IPS-15b (cell line): ENCODE results near the gene QPCTL.
"Not testable (repeated sequence)": the region's sequence is repeated elsewhere in the genome, so short reads cannot be mapped to it uniquely, and the experiment has no call there.

Experiments
- H3K27me3 ChIP-seq: one replicate; pipeline ENCODE4 v1.6.1; 2013; ENCODE audit warnings: low read length; ENCODE audit not compliant: control insufficient read depth, insufficient read depth
- H3K36me3 ChIP-seq: one replicate; pipeline ENCODE4 v1.6.1; 2013; ENCODE audit warnings: low read length; ENCODE audit not compliant: control insufficient read depth, insufficient read depth
- H3K4me1 ChIP-seq: one replicate; pipeline ENCODE4 v1.6.1; 2013; ENCODE audit warnings: mild to moderate bottlenecking, low read length; ENCODE audit not compliant: control insufficient read depth, insufficient read depth
- H3K4me3 ChIP-seq: one replicate; pipeline ENCODE4 v1.5.1; 2013; ENCODE audit warnings: low read depth, low read length
- H3K9ac ChIP-seq: one replicate; pipeline ENCODE4 v1.6.1; 2013; ENCODE audit warnings: low read depth, mild to moderate bottlenecking, low read length
- H3K9me3 ChIP-seq: one replicate; pipeline ENCODE4 v1.6.1; 2013; ENCODE audit warnings: mild to moderate bottlenecking, low read length; ENCODE audit not compliant: control insufficient read depth, insufficient read depth

The QPCTL gene

DNA sequence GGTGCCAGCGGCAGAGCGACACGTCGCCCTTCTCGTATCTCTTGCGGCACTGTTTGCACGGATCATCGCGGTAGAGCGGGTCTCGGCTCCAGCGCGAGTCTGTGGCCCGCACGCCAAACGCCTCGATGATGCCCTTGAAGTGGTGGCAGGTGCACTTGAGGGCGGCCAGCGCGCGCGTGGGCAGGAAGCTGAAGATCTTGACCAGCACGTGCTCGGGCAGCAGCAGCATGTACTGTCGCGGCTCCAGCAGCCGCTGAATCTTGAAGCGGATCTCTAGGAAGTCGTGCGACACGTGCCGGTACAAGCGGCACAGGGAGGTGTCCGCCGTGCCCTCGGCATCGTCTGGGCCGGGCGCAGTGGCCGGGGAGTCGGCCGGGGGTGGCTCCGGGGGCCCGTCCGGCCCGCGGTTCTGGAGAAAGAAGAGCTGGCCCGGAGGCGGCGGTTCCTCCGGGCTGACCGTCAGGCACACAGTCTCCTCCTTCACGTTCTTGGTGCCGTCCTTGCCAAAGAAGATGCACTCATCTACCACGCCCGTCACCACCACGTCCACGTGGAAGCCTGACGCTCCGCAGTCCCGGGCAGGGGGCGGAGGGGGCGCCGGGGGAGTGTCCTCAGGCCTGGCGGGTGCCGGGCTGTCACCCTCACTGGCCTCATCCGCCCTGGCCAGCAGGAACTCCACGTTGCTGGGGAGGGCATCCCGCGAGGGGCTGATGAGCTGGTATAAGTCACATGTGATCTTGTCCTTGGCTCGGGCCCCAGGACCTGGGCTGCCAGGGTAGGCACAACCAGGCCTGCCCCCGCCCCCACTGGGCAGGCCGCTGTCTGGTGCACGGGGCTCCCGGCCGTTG, 19.6 kb downstream of the QPCTL start:
- no peak overlapping the region for H3K9ac ChIP-seq
- peaks cover 15% of the 10 kb centered on the region for H3K36me3 ChIP-seq
- H3K4me1 ChIP-seq, result peaks cover 5% of the 10 kb centered on the region
- no peak overlapping the region for H3K4me3 ChIP-seq
- H3K27me3 ChIP-seq, result no peaks in the 10 kb centered on the region
- no peaks in the 10 kb centered on the region for H3K9me3 ChIP-seq

DNA sequence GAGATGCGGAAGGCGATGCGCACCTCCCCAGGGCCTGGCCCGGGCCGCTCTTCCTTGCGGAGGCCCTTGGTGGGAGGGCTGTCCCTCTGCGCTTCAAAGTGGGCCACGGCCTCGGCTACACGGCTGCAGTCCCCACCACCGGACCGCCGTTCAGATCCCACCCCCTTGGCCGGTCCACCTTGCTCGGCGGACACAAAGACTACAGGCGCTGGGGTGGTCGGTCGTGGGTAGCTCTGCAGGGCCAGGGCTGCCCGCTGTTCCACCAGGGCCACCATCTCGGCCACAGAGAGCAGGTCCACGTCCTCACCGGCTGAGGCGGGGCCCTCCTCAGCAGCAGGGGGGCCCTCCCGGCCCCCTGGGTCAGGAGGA, 20.2 kb downstream of the QPCTL start:
- peaks cover 5% of the 10 kb centered on the region for H3K4me1 ChIP-seq
- peaks cover 15% of the 10 kb centered on the region for H3K36me3 ChIP-seq

DNA sequence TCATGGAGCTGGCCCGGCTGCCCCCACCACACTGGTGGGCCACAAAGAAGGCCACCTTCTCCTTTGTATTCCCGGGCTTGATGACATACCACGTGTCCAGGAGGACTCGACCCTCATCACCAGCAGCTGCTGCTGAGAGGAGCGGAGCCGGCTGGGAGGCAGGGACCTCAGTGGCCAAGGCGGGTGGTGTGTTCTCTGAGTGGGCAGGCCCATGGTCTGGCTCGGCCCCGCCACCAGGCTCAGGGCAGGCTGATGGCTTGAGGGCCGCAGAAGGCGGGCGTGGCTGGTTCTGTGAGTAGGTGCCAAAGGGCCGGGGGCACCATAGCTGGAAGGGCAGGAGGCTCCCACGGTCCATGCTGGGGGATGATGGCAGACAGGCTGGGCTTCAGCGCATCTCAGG, 20.7 kb downstream of the QPCTL start:
- H3K36me3 ChIP-seq, result peaks cover 15% of the 10 kb centered on the region
- no peaks in the 10 kb centered on the region for H3K9me3 ChIP-seq
- H3K4me1 ChIP-seq, result peaks cover 6% of the 10 kb centered on the region
- no peak overlapping the region for H3K4me3 ChIP-seq
- H3K9ac ChIP-seq, result no peak overlapping the region
- H3K27me3 ChIP-seq, result no peaks in the 10 kb centered on the region

More for the DNA sequence above, 20.2 kb downstream of the QPCTL start:
- no peak overlapping the region for H3K4me3 ChIP-seq
- H3K27me3 ChIP-seq, result no peaks in the 10 kb centered on the region
- H3K9ac ChIP-seq, result no peak overlapping the region
- H3K9me3 ChIP-seq, result no peaks in the 10 kb centered on the region

GRCh38 chr19:45715139-45715538, 22.7 kb downstream of the QPCTL start:
- Histone ChIP-seq H3K27me3 (no peaks in the 10 kb centered on the region), H3K4me1 (peaks cover 11% of the 10 kb centered on the region), H3K4me3 (no peak overlapping the region), H3K9me3 (no peaks in the 10 kb centered on the region), H3K36me3 (peaks cover 15% of the 10 kb centered on the region), H3K9ac (no peak overlapping the region)

GRCh38 chr19:45716359-45717130, 24.1 kb downstream of the QPCTL start:
- peaks cover 15% of the 10 kb centered on the region for H3K36me3 ChIP-seq
- H3K9ac ChIP-seq, result peak overlapping the region; percentile 87
- H3K4me1 ChIP-seq, result peaks cover 11% of the 10 kb centered on the region
- no peaks in the 10 kb centered on the region for H3K27me3 ChIP-seq
- peak overlapping the region; percentile 90 for H3K4me3 ChIP-seq
- no peaks in the 10 kb centered on the region for H3K9me3 ChIP-seq

GRCh38 chr19:45717131-45717982, 24.9 kb downstream of the QPCTL start:
- H3K36me3 ChIP-seq, result peaks cover 11% of the 10 kb centered on the region
- H3K4me3 ChIP-seq, result peak overlapping the region; percentile 90
- H3K9me3 ChIP-seq, result no peaks in the 10 kb centered on the region
- peaks cover 11% of the 10 kb centered on the region for H3K4me1 ChIP-seq
- H3K27me3 ChIP-seq, result no peaks in the 10 kb centered on the region
- peak overlapping the region; percentile 87 for H3K9ac ChIP-seq

GRCh38 chr19:45717983-45718650, 25.7 kb downstream of the QPCTL start:
- Histone ChIP-seq H3K9ac (peak overlapping the region; percentile 82), H3K36me3 (peaks cover 4% of the 10 kb centered on the region), H3K27me3 (no peaks in the 10 kb centered on the region), H3K4me1 (peaks cover 11% of the 10 kb centered on the region), H3K9me3 (no peaks in the 10 kb centered on the region), H3K4me3 (peak overlapping the region; percentile 80)

GRCh38 chr19:45720065-45720464, 27.6 kb downstream of the QPCTL start:
- H3K4me3 ChIP-seq, H3K9ac ChIP-seq, H3K27me3 ChIP-seq, H3K36me3 ChIP-seq, H3K9me3 ChIP-seq: not testable (repeated sequence)
- peaks cover 11% of the 10 kb centered on the region for H3K4me1 ChIP-seq

DNA sequence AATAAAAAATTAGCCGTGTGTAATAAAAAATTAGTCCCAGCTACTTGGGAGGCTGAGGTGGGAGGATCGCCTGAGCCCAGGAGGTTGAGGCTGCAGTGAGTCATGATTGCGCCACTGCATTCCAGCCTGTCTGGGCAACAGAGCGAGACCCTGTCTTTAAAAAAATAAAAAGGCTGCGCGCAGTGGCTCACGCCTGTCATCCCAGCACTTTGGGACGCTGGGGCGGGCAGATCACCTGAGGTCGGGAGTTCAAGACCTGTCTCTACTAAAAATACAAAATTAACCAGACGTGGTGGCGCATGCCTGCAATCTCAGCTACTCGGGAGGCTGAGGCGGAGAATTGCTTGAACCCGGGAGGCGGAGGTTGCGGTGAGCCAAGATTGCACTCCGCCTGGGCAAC, 36.2 kb downstream of the QPCTL start:
- H3K9ac ChIP-seq, H3K4me3 ChIP-seq, H3K9me3 ChIP-seq, H3K4me1 ChIP-seq, H3K27me3 ChIP-seq, H3K36me3 ChIP-seq: not testable (repeated sequence)

- H3K4me3 ChIP-seq, result peak overlapping the region; percentile 88
- H3K9me3 ChIP-seq, result no peaks in the 10 kb centered on the region
- peaks cover 8% of the 10 kb centered on the region for H3K4me1 ChIP-seq
- H3K27me3 ChIP-seq, result no peaks in the 10 kb centered on the region
- H3K36me3 ChIP-seq, result no peaks in the 10 kb centered on the region
- H3K9ac ChIP-seq, result peak overlapping the region; percentile 87
Measured at GRCh38 chr19:45729800-45730290, 37.4 kb downstream of the QPCTL start.
